CD4-positive, CD25-positive, alpha-beta regulatory T cell (primary cell): ENCODE measurements around the gene SYT7. TPM values are rescaled to one million over a fixed set of nuclear protein-coding genes. Genes with fewer than 3 reads are reported as not detected.

ENCODE experiments used
- ATAC-seq, 2 donors: fragments of 150-1000 bp; cut with Tn5 transposase; one replicate each; pipeline ENCODE4 v1.10.0; 2021; ENCODE audit warnings: low read depth in 2 of 2, moderate number of reproducible peaks in 2 of 2, moderate library complexity in 1 of 2
- DNase-seq, 3 donors: peaks; one replicate each; pipeline versions ENCODE4 v3.0.0 to v3.0.0-alpha.2; 2012 to 2022; ENCODE audit warnings: mixed read lengths in 1 of 3
- H3K27ac ChIP-seq: one replicate; pipeline ENCODE4 v1.7.0; 2013; ENCODE audit warnings: mild to moderate bottlenecking, low read length; ENCODE audit not compliant: insufficient read depth, poor library complexity, severe bottlenecking
- H3K27me3 ChIP-seq: one replicate; pipeline ENCODE4 v1.7.0; 2013; ENCODE audit warnings: low read length; ENCODE audit not compliant: control insufficient read depth, insufficient read depth
- H3K36me3 ChIP-seq: one replicate; pipeline ENCODE4 v1.7.0; 2013; ENCODE audit warnings: mild to moderate bottlenecking, low read length, moderate library complexity; ENCODE audit not compliant: control insufficient read depth, insufficient read depth
- H3K4me1 ChIP-seq: 2 replicates; pipeline ENCODE4 v1.7.0; 2013; ENCODE audit warnings: mild to moderate bottlenecking, low read length; ENCODE audit not compliant: insufficient read depth, control insufficient read depth, poor library complexity, severe bottlenecking
- H3K4me3 ChIP-seq: one replicate; pipeline ENCODE4 v1.7.0; 2013; ENCODE audit warnings: low read depth, mild to moderate bottlenecking, low read length, moderate library complexity
- H3K9me3 ChIP-seq, 2 experiments: 1 replicate in 1 of 2; 2 replicates in 1 of 2; pipeline ENCODE4 v1.7.0; 2013; ENCODE audit warnings: low read length in 2 of 2, mild to moderate bottlenecking in 1 of 2, moderate library complexity in 1 of 2; ENCODE audit not compliant: control insufficient read depth in 2 of 2
- H3K27ac Mint-ChIP-seq, 3 donors: one replicate each; pipeline ENCODE4 v1.8.0; 2020 to 2022; ENCODE audit warnings: mild to moderate bottlenecking in 3 of 3, mixed read lengths in 3 of 3, moderate library complexity in 2 of 3
- H3K27me3 Mint-ChIP-seq: one replicate; pipeline ENCODE4 v1.8.0; 2022; ENCODE audit warnings: mild to moderate bottlenecking, mixed read lengths
- H3K36me3 Mint-ChIP-seq: one replicate; pipeline ENCODE4 v1.8.0; 2020; ENCODE audit warnings: mixed read lengths
- H3K4me1 Mint-ChIP-seq, 4 donors: one replicate each; pipeline ENCODE4 v1.8.0; 2020 to 2022; ENCODE audit warnings: mixed read lengths in 4 of 4, mild to moderate bottlenecking in 1 of 4
- H3K4me3 Mint-ChIP-seq, 4 donors: one replicate each; pipeline ENCODE4 v1.8.0; 2020 to 2022; ENCODE audit warnings: mild to moderate bottlenecking in 4 of 4, mixed read lengths in 4 of 4, moderate library complexity in 3 of 4
- H3K9me3 Mint-ChIP-seq, 7 donors: one replicate each; pipeline ENCODE4 v1.8.0; 2020 to 2022; ENCODE audit warnings: mixed read lengths in 7 of 7, mild to moderate bottlenecking in 3 of 7, moderate library complexity in 2 of 7
- polyA plus RNA-seq, 4 donors: library from polyadenylated mRNA; unstranded; fragments of 300-500 nt; fragmentation: Illumina TruSeq; gene quantifications; one replicate each; pipeline ENCODE4 v1.2.3, GENCODE V29; 2021
- total RNA-seq: library from RNA; stranded (reverse); gene quantifications from one replicate; pipeline ENCODE4 v1.2.3, GENCODE V29; 2022

The SYT7 gene
- total and polyA plus RNA-seq, 5 donors from 2014 or later: 0.20 TPM; not detected in 4

DNA sequence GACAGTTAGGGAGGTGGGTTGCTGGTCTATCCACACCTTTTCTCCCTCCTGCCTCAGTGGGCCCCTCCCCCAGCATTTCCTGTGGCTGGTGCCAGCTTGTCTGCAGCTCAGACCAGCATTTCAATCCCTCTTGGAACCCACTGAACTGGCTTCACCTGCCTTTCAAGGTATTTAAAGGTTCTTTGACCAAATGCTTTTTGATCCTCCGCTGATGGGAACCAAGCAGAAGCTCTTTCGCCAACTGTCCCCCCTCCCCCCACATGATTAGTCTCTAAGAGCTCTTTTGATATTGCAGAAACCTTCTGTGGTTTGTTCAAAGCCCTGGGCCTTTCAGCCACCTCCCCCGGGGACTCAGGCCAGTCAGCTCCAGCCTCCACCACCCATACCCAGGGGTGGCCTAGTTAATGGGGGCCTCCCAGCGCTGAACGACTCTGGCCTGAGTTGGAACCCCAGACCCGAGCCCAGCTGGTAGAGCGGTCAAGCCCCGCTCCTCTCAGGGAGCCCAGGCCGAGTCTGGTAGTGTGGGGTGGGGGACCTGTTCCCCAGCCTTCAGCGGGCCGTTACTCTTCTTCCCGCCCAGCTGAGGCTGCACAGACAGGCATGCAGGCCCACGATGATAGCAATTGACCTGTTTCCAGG is 6.0 kb upstream of the SYT7 start:
- H3K36me3 Mint-ChIP-seq: no peaks in the 10 kb centered on the region
- DNase-seq (no peak), ATAC-seq (no peak)
- H3K4me1 ChIP-seq: peaks cover 12% of the 10 kb centered on the region
- peak overlapping the region in 1 of 4 donors; percentile 20 for H3K4me3 Mint-ChIP-seq
- no peak overlapping the region for H3K27ac ChIP-seq
- H3K27me3 ChIP-seq: peaks cover 12% of the 10 kb centered on the region
- H3K27me3 Mint-ChIP-seq: peaks cover 64% of the 10 kb centered on the region
- peaks cover 0 to 3% (median 0%) of the 10 kb centered on the region in 7 donors for H3K9me3 Mint-ChIP-seq
- peak overlapping the region in 1 of 3 donors; percentile 36 for H3K27ac Mint-ChIP-seq
- H3K9me3 ChIP-seq: no peaks in the 10 kb centered on the region
- H3K4me3 ChIP-seq: no peak overlapping the region
- H3K4me1 Mint-ChIP-seq: peaks cover 0 to 16% (median 8%) of the 10 kb centered on the region in 4 donors
- H3K36me3 ChIP-seq: no peaks in the 10 kb centered on the region

DNA sequence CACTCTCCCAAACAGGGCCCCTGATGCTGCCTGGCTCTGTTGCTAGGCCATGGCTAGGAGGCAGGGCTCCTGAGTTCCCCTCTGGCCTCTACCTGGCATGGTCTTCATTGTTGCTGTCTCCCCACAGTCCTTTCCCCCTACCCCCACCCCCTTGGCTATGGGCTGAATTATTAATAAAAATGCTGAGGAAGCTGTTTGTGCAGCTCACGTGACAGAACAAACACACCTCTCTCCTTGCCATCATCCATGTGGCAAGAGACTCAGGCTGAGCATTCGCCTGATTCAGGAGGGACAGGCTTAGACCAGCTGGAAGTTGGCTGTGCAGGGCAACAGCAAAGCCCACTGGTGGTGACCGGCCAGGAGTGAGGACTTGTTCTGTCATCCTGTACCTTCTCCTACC is 4.2 kb upstream of the SYT7 start:
- no peak for DNase-seq
- Histone ChIP-seq H3K9me3 (no peaks in the 10 kb centered on the region), H3K27me3 (peaks cover 13% of the 10 kb centered on the region), H3K4me1 (peaks cover 23% of the 10 kb centered on the region), H3K4me3 (no peak overlapping the region), H3K36me3 (no peaks in the 10 kb centered on the region), H3K27ac (no peak overlapping the region)
- peaks cover 68% of the 10 kb centered on the region for H3K27me3 Mint-ChIP-seq
- H3K27ac Mint-ChIP-seq: no peak overlapping the region
- peaks cover 0 to 4% (median 0%) of the 10 kb centered on the region in 7 donors for H3K9me3 Mint-ChIP-seq
- no peak overlapping the region for H3K4me3 Mint-ChIP-seq
- ATAC-seq: no peak
- peaks cover 0 to 23% (median 14%) of the 10 kb centered on the region in 4 donors for H3K4me1 Mint-ChIP-seq
- H3K36me3 Mint-ChIP-seq: peaks cover 3% of the 10 kb centered on the region

DNA sequence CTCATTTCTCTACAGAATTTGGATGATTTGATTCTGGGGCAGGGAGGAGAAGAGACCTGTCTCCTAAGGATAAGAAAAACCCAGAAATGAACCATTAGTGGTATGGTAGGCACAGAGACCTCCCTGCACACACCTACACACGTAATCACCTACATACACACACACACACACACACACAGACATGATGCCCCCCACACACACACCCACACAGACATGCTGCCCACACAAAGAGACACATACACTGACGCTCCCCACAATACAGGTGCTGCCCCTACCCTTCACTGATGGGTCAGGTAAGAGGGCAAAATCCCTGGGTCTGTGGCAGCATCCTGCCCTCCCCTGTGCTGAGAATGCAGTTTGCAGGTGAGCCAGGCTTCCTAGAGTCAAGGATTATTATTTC is 1.1 kb upstream of the SYT7 start:
- DNase-seq: no peak
- peaks cover 14% of the 10 kb centered on the region for H3K4me1 ChIP-seq
- Mint-ChIP-seq H3K9me3 (peaks cover 0 to 3% (median 0%) of the 10 kb centered on the region in 7 donors), H3K27me3 (peaks cover 72% of the 10 kb centered on the region), H3K4me3 (peak overlapping the region; percentile 70 to 91 (median 87)), H3K27ac (peak overlapping the region; percentile 60 to 87 (median 73)), H3K4me1 (peaks cover 0 to 19% (median 7%) of the 10 kb centered on the region in 4 donors), H3K36me3 (peaks cover 3% of the 10 kb centered on the region)
- H3K4me3 ChIP-seq: no peak overlapping the region
- H3K27me3 ChIP-seq: peaks cover 13% of the 10 kb centered on the region
- no peak overlapping the region for H3K27ac ChIP-seq
- H3K36me3 ChIP-seq: no peaks in the 10 kb centered on the region
- no peak for ATAC-seq
- H3K9me3 ChIP-seq: no peaks in the 10 kb centered on the region

DNA sequence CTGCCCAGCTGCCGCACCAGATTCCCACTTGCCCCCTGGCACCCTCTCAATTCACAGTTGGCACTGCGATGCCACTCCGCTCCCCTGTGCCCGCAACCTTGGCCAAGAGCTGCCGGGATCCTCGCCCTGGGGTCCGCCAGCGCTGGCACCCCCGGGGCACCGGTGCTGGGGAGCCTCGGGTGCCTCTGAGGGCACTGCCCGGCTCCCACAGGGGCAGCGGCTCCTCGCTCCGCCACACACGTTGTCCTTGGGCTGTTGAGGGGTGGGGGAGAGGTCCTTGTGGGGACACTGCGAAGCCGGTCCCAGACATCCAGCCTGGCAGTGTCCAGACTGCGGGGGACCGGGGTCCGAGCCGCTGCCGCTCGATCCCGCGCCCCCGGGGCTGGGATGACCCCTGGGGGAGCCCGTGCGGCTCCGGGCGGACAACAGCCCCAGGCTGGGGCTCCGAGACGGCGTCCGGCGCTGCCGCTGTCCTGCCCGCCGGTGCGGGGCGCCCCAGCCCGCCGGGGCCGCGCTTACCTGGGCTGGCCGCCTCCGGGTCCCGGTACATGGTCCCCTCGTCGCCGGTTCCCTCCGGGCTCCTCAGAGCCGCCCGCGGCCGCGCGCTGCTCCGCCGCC is 496 bp downstream of the SYT7 start:
- H3K9me3 ChIP-seq: no peaks in the 10 kb centered on the region
- DNase-seq (no peak), ATAC-seq (no peak)
- H3K4me3 Mint-ChIP-seq: peak overlapping the region; percentile 71 to 87 (median 83)
- H3K4me1 ChIP-seq: peaks cover 14% of the 10 kb centered on the region
- peaks cover 3% of the 10 kb centered on the region for H3K36me3 Mint-ChIP-seq
- no peak overlapping the region for H3K27ac Mint-ChIP-seq
- H3K36me3 ChIP-seq: no peaks in the 10 kb centered on the region
- no peak overlapping the region for H3K4me3 ChIP-seq
- H3K27ac ChIP-seq: no peak overlapping the region
- peaks cover 0 to 3% (median 0%) of the 10 kb centered on the region in 7 donors for H3K9me3 Mint-ChIP-seq
- peaks cover 0 to 19% (median 7%) of the 10 kb centered on the region in 4 donors for H3K4me1 Mint-ChIP-seq
- peaks cover 13% of the 10 kb centered on the region for H3K27me3 ChIP-seq
- H3K27me3 Mint-ChIP-seq: peaks cover 58% of the 10 kb centered on the region

DNA sequence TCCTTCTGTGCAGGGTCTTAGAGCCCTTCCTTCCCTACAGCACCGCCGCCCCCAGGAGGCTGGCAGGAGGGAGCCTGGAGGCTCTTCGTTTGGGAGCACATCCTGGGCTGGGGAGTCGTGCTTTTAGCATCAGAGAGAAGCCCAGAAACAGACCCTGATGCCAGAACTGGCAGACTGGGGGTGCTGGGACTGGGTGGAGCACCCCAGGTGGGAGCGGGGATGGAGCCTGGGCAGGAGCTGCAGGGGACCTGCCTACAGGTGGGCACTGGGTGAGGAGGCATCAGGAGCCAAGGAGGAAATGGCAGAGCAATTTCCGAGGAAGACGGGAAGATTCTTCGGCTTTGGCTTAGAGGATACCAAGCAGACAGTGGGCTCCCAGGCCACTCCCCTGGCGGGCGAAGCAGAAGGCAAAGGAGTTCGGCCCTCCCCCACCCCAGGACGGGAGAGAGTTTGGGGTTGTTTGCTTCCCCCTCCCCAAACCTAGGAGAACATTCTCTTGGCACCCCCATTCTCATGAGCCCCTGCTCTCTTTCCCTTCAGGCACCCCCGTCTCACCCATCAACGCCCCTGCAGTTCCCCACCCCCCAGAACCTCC is 1.1 kb downstream of the SYT7 start:
- Histone ChIP-seq H3K36me3 (no peaks in the 10 kb centered on the region), H3K4me3 (no peak overlapping the region), H3K27me3 (peaks cover 13% of the 10 kb centered on the region), H3K4me1 (peaks cover 14% of the 10 kb centered on the region), H3K27ac (no peak overlapping the region), H3K9me3 (no peaks in the 10 kb centered on the region)
- H3K4me3 Mint-ChIP-seq: peak overlapping the region; percentile 71 to 87 (median 83)
- ATAC-seq (no peak), DNase-seq (no peak)
- H3K36me3 Mint-ChIP-seq: peaks cover 3% of the 10 kb centered on the region
- peaks cover 0 to 3% (median 0%) of the 10 kb centered on the region in 7 donors for H3K9me3 Mint-ChIP-seq
- peaks cover 0 to 19% (median 7%) of the 10 kb centered on the region in 4 donors for H3K4me1 Mint-ChIP-seq
- H3K27ac Mint-ChIP-seq: peak overlapping the region in 1 of 3 donors; percentile 69
- H3K27me3 Mint-ChIP-seq: peaks cover 58% of the 10 kb centered on the region

DNA sequence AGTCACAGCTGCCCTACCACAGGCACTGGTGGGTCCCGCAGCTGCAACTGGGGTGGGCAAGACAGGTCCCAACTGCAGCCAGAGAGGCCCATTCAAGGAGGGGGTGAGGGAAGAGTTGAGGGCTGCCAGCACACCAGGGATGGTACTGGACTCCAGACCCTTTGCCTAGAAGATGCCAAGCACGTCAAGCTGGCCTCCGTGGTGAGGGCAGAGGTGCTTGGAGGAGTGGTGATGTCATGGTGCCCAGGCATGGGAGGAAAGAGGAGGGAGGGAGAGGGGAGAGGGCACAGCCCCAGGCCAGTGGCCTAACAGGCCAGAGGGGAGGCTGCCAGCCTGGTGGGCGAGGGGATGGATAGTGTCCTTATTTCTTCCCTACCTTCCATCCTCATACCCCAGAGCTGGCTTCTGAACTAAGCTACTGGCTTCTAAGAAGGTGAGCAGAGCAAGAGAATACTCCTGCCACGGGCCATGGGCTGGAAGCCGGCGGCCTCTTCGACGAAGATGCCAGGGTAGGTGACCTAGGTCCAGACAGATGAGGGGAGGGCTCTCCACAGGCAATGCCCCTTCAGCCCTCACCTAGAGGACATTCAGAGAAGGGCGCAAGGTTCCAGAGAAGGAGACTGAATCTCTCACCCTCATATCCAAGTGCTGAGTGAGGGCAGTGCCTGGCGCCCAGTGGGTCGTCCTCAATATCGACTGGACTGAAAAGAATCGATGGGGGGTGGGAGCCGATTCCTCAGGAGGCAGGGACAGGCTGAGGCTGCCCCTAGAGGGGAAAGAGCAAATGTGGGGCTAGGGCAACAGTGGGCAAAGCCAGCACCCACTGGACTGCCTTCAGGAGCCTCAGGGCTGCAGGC is 1.8 kb downstream of the SYT7 start:
- H3K9me3 ChIP-seq: no peaks in the 10 kb centered on the region
- no peak for DNase-seq
- peaks cover 13% of the 10 kb centered on the region for H3K27me3 ChIP-seq
- peaks cover 14% of the 10 kb centered on the region for H3K4me1 ChIP-seq
- H3K27me3 Mint-ChIP-seq: peaks cover 53% of the 10 kb centered on the region
- H3K4me3 Mint-ChIP-seq: peak overlapping the region; percentile 71 to 87 (median 83)
- no peak for ATAC-seq
- peaks cover 0 to 19% (median 7%) of the 10 kb centered on the region in 4 donors for H3K4me1 Mint-ChIP-seq
- peaks cover 0 to 3% (median 0%) of the 10 kb centered on the region in 7 donors for H3K9me3 Mint-ChIP-seq
- H3K27ac ChIP-seq: no peak overlapping the region
- H3K36me3 Mint-ChIP-seq: peaks cover 3% of the 10 kb centered on the region
- no peak overlapping the region for H3K27ac Mint-ChIP-seq
- no peak overlapping the region for H3K4me3 ChIP-seq
- H3K36me3 ChIP-seq: no peaks in the 10 kb centered on the region

- H3K36me3 Mint-ChIP-seq: peaks cover 3% of the 10 kb centered on the region
- DNase-seq (no peak), ATAC-seq (no peak)
- peaks cover 14% of the 10 kb centered on the region for H3K4me1 ChIP-seq
- no peaks in the 10 kb centered on the region for H3K9me3 ChIP-seq
- no peaks in the 10 kb centered on the region for H3K36me3 ChIP-seq
- no peak overlapping the region for H3K27ac ChIP-seq
- H3K27ac Mint-ChIP-seq: no peak overlapping the region
- peaks cover 40% of the 10 kb centered on the region for H3K27me3 Mint-ChIP-seq
- no peak overlapping the region for H3K4me3 ChIP-seq
- H3K27me3 ChIP-seq: peaks cover 10% of the 10 kb centered on the region
- H3K4me1 Mint-ChIP-seq: peaks cover 0 to 19% (median 7%) of the 10 kb centered on the region in 4 donors
- peaks cover 0 to 3% (median 0%) of the 10 kb centered on the region in 7 donors for H3K9me3 Mint-ChIP-seq
- H3K4me3 Mint-ChIP-seq: peak overlapping the region in 2 of 4 donors; percentile 81 to 83
These were observed 3.3 kb downstream of the SYT7 start for GRCh38 chr11:61577383-61578118.
